GM18517 (cell line): ENCODE data around the gene PKMYT1.

Experiments
- ATAC-seq: cut with Tn5 transposase; IDR thresholded peaks from one replicate; pipeline ENCODE4 v1.9.1; 2021; ENCODE audit warnings: mild to moderate bottlenecking, moderate library complexity; ENCODE audit not compliant: unreplicated experiment

PKMYT1 gene

GRCh38 chr16:2974319-2975056 lies 5.8 kb downstream of the PKMYT1 start:
- no peak for ATAC-seq

GRCh38 chr16:2973605-2974318 lies 6.5 kb downstream of the PKMYT1 start:
- ATAC-seq: no peak

- no peak for ATAC-seq
These were observed 7.2 kb downstream of the PKMYT1 start for GRCh38 chr16:2973093-2973492.

- ATAC-seq: no peak
These were observed 8.1 kb downstream of the PKMYT1 start for GRCh38 chr16:2971985-2972784.

- no peak for ATAC-seq
These were observed 8.9 kb downstream of the PKMYT1 start for GRCh38 chr16:2971134-2971984.

- ATAC-seq: no peak
These were observed 9.7 kb downstream of the PKMYT1 start for GRCh38 chr16:2970563-2970962.

- no peak for ATAC-seq
These were observed 10.4 kb downstream of the PKMYT1 start for GRCh38 chr16:2969545-2970521.

GRCh38 chr16:2968738-2969544 lies 11.3 kb downstream of the PKMYT1 start, which contains the start of gene PAQR4:
Gene PAQR4 (plus strand): TSS chr16:2969348. CDS start chr16:2969675, 327 bp downstream.
- peak; percentile 63 for ATAC-seq

GRCh38 chr16:2968368-2968737 lies 11.9 kb downstream of the PKMYT1 start:
- ATAC-seq: no peak

- no peak for ATAC-seq
These were observed 12.5 kb downstream of the PKMYT1 start for GRCh38 chr16:2967721-2968161.

GRCh38 chr16:2967211-2967631 lies 13.0 kb downstream of the PKMYT1 start:
- no peak for ATAC-seq

GRCh38 chr16:2966808-2967191 lies 13.4 kb downstream of the PKMYT1 start:
- no peak for ATAC-seq

- ATAC-seq: no peak
These were observed 14.0 kb downstream of the PKMYT1 start for GRCh38 chr16:2966043-2966807.

- ATAC-seq: no peak
These were observed 15.5 kb downstream of the PKMYT1 start for GRCh38 chr16:2964475-2965336.

GRCh38 chr16:2963723-2964474 lies 16.3 kb downstream of the PKMYT1 start, which contains the start of gene KREMEN2:
Gene KREMEN2 (plus strand): TSS chr16:2964275. CDS start chr16:2964521, 246 bp downstream.
- ATAC-seq: no peak
